ENCODE data around the gene ENO4.

ENO4 gene

DNA sequence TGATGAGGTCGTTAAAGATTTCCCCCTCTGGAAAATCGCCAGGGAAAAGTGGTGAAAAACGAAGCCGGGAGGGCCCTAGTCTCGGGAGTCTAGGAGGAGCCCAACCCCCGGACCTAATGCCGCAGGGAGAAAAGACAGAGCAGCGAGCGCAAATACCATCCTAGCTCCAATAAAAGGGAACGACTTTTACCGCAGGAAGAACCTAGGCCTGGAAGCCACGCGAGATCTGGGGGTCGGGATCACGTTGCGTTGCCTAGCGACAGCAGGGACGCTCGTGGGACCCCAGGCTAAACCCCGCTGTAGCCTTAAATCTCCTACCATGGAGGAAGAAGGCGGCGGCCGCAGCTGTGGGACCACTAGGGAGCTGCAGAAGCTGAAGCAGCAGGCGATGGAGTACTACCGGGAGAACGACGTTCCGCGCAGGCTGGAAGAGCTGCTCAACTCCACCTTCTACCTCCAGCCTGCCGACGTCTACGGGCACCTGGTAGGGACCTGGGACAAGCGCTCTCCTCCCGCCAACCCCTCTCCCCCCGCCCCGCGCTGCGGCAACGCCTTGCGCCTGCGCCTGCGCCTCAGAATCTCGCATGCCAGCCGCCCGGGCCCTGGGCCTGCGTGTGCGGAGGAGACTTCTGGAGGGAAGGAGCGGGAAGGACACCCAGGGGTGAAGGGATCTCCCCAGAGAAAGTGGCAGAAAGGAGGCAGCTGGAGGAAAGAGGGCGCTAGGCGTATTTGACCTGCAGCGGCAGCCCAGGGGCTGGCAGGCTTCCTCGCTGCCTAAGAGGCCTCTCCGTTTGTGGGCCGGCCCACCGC is at the start of gene ENO4:
ENO4 (plus strand) TSS at position 252 of the 810 bp plus-strand sequence; CDS start at position 320, 68 bp downstream.
- DNase-seq = peak; percentile 90

DNA sequence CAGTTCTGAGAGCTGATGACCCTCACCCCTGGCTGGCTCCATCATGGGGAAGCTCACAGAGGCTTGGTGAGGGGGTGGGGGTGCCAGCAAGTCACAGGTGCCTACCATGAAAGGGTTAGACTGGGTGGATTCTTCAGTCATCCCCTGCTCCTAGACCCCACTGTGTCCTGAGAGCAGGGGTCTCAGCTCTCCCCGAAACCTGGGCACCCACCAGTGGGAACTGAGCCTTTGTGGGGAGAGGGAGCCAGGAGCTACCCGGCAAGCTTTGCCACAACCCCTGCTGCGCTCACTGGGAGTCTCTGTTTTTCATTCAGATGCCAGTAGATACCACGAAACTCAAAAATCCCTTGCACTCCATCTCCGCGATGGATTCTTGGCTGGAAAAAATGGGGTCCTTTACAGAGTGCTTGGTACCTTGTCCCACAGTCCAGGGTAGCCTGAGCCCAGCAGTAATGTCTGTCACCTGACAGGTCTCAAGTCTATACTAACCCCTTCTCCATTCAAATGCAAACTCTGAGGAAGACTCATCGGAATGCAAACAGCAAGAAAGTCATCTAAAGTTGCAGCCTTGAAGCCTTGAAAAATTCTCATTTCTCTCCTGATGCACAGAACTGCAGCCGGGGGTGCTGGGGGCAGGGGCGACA is 48.9 kb upstream of the ENO4 start:
- no peak for DNase-seq

DNA sequence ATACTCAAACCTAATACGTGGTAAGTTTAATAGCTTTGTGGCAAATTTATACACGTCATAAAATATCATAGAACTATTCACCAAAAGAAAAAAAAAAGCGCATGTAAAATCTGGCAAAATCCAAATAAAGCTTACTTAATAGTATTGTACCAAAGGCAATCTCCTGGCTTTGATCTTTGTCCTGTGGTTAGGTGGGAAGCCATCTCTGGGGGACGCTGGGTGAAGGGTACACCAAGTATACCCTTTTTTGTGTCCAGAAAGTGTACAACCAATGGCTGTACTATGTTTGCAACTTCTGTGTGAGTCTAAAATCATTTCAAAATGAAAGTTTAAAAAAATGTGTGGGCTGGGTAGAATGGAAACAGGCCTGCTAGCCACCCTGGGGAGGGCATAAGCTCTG is 47.6 kb upstream of the ENO4 start:
- no peak for DNase-seq

DNA sequence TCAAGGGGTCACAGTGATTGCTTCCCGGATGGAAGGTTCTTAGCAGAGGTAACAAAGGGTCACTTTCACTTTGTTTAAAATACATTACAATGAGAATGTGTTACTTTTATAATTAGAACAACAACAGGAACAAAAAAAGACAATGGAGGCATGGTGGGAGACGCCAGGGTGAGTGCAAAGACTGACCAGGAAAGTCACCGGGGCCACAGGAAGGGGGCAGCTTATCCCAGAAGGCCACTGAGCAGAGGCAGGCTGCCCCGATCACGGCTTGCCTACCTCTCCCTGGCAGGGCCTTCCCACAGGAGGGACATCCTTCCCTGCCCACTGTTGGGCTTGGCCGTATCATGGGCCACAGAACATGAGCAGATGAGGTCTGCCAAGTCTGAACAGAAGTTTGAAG is 46.8 kb upstream of the ENO4 start:
- DNase-seq = no peak

DNA sequence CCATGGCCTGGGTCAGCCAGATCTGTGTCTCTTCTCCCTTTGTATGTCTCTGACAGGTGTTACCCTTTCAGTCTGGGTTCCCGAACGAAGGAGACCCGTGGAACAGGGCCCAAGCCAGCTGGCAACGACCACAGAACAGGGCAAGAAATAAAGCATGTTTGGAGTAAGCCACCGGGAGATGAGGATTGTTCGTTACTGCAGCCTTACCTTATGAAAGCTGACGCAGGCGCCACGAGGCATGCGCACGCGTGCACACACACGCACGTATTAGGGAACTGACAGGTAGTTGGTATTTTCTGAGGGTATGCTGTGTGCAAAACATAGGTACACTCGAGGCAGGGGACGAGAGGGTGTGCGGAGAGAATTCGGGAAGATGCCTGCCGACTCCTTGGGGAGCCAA is 46.4 kb upstream of the ENO4 start:
- no peak for DNase-seq

GRCh38 chr10:116803451-116804249 is 45.6 kb upstream of the ENO4 start:
- no peak for DNase-seq

DNA sequence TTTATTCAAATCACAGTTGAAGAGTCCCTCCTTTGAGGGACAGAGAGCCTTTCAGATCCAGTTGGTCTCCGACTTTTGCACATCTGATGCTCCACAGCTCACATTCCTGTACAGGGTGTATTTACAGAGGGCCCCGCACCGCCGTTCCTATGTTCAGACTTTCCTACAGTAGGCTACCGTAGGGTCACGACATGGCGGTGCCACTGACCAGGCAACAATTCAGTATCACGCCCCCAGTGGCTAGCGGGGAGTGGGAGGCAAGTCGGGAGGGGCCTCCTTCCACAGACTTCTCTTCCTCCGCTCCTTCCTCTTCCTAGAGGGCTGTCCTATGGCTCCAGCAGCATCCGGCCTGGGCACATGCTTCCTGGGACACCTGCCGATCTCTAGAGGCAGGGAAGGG is 40.6 kb upstream of the ENO4 start:
- DNase-seq = no peak

DNA sequence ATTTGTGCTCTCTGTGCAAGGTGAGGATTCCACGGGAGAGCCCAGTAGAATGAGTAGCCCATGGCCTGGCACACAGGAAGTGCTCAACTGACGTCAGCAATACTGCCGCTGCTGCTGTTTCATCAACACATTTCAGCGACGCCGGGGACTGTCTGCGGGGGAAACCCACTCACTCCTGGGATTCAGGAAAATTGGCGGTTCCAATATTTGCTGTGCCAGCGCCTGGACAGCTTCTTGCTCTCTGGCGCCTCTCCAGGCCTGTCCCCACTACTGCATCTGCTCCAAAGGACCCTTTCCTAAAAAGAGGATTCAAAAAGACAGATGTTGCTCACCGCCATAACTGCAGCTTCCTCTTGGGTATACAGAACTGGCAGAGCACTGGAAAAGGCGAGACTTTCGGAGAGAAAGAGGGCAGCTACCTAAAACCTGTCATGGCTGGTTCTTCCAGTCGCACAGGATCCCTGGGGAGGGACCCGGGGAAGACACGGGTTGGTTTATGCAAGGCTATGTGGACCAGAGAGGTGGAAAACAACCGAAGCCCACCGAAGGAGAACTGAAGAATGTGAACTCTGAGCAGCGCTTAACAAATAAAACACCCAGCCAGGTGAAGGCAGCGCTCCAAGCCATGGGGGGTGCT is 39.7 kb upstream of the ENO4 start:
- DNase-seq = peak; percentile 25

- DNase-seq = no peak
These were observed 39.2 kb upstream of the ENO4 start for GRCh38 chr10:116810120-116810500.

- DNase-seq = no peak
These were observed 38.4 kb upstream of the ENO4 start for GRCh38 chr10:116810895-116811294.

- no peak for DNase-seq
These were observed 37.6 kb upstream of the ENO4 start for GRCh38 chr10:116811691-116812090.

DNA sequence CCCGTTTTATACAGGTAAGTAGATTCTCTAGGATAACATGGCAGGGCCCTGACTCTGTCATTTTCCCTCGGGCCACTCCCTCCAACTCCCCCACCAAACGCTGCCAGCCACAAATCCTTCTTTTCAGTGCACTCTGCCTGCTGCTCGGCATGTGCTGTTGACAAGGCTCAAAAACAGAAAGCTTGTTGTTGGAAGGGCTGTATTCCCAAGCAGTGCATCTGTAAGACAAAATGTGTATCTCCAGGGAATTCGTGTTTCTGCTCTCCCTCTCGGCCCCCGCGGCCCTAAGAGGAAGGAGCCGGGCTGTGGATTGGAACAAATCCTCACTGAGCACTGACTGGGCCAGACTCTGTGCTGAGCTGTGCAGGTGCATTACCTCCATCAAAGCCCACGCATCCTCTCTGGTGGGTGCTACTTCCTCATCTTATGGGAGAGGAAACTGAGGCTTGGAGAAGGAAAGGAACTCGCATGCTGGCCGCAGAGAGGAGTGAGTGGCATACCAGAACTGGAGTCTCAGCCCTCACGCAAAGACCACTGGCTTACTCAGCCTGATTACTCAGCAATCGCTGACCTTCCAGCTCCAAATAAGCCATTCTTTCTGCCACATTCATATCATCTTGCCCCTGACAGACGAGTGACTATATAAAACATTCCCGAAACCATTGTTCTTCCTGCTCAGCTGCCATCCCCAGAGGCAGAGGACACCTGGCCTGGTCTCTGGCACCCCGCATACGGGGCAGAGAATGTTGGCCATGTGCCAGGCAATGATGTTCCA is 33.5 kb upstream of the ENO4 start:
- no peak for DNase-seq

GRCh38 chr10:116817178-116817577 is 32.1 kb upstream of the ENO4 start:
- no peak for DNase-seq

- no peak for DNase-seq
These were observed 31.4 kb upstream of the ENO4 start for GRCh38 chr10:116817780-116818343.

DNA sequence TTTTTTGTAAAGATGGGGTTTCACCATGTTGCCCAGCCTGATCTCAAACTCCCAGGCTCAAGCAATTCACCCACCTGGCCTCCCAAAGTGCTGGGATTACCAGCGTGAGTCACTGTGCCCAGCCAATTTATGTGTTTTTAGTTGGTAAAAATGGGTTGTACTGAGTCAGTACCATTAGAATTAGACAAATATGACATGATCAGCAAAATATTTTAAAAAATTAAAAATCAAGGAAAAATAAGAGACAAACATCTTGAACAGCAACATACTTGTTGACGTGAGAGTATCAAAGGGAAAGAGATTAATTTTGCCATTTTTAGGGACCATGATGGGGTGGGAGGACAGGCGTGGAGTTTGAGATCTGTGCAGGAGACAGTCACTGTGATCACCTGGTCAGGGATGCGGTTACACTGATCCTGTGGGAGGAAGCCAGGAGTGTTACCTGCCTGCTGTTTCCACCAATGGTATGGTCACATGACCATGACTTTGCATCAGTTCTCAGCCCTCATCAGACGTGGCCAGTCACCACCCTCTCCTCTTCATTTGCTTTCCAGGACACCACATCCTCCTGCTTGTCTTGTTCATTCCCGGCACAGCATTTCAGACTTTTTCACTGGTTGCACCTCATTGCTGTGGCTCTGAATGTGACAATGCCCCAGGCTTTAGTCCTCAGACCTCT is 29.2 kb upstream of the ENO4 start:
- no peak for DNase-seq

GRCh38 chr10:116825901-116826300 is 23.4 kb upstream of the ENO4 start:
- DNase-seq = no peak

DNA sequence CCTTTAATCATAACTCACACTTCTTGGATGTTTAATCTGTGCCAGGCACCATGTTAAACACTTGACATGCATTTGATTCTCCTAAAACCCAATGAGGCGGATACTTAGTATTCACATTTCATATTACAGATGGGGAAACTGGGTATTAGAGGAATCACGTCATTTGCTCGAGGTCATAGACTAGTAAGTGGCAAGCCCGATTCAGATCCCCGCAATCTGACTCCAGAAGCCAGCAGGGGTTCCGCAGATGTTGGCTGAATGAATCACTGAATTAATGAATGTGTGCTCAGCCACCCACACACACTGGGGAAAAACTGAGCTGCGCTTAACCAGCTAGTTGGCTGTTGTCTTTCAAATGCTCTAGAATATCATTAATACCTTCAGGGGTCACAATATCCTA is 22.5 kb upstream of the ENO4 start:
- DNase-seq = no peak

- DNase-seq = no peak
These were observed 22.1 kb upstream of the ENO4 start for GRCh38 chr10:116827214-116827671.

GRCh38 chr10:116828116-116828515 is 21.2 kb upstream of the ENO4 start:
- no peak for DNase-seq

- no peak for DNase-seq
These were observed 19.6 kb upstream of the ENO4 start for GRCh38 chr10:116829711-116830110.

DNA sequence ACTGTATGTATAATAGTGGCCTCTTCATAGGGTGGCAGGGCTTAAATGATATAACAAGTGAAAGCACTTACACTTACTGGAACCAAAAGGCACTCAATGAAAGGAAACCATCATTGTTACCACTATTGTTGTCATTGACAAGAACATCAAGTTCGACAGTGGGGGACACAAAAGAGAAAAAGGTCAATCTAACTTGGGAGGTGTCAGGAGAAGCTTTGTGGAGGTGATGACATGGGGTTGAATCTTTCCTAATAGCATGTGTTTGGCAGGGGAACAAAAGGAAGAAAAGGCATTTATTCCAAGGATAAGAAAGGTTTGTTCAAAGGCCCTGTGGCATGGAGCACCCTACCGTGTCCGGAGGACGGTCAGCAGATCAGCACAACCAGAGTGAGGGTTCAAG is 18.2 kb upstream of the ENO4 start:
- no peak for DNase-seq

Measured in NCI-H2227 treated with DMSO at 0.1 percent for 48 hours (cell line).